Caco-2 (cell line): Measurements from ENCODE around the gene DNAJC8. TPM values are rescaled to one million over a fixed set of nuclear protein-coding genes. Genes with fewer than 3 reads are reported as not detected.

Experiments used
- BruUV-seq: library from RNA; stranded (reverse); fragments of 400-500 nt; replicated peaks from 2 replicates; lab custom pipeline; 2021; lab: Mats Ljungman, UMichigan
- CTCF ChIA-PET: fragments of 300-600 bp; sonication (Branson Sonifier 250); formaldehyde crosslinking; loops from one replicate; lab custom pipeline; 2022; ENCODE audit warnings: antibody characterized with exemption; lab: Charles Lee
- POLR2A ChIA-PET: fragments of 300-600 bp; sonication (Branson Sonifier 250); formaldehyde crosslinking; loops from one replicate; lab custom pipeline; 2022; ENCODE audit warnings: antibody characterized with exemption; lab: Charles Lee
- DNase-seq, 2 experiments: peaks; one replicate each; pipeline versions ENCODE4 v3.0.0 to v3.0.0-alpha.2; 2020 to 2022
- H3K27me3 ChIP-seq: replicated peaks from 2 replicates; pipeline ENCODE4 v1.6.0; 2011; ENCODE audit warnings: low read length; ENCODE audit not compliant: control insufficient read depth, insufficient read depth
- H3K36me3 ChIP-seq: 2 replicates; pipeline ENCODE4 v1.5.1; 2011; ENCODE audit warnings: low read length; ENCODE audit not compliant: control insufficient read depth, insufficient read depth
- H3K4me1 ChIP-seq: fragments of 250-450 bp; sonication (Bioruptor Pico); 2 replicates; pipeline ENCODE4 v1.5.1; 2020; ENCODE audit warnings: mild to moderate bottlenecking
- H3K4me3 ChIP-seq: 2 replicates; pipeline ENCODE4 v1.5.1; 2011; ENCODE audit warnings: low read depth, mild to moderate bottlenecking, control low read depth, low read length
- H3K9me3 ChIP-seq: fragments of 250-450 bp; sonication (Bioruptor Pico); 2 replicates; pipeline ENCODE4 v1.5.1; 2020; ENCODE audit warnings: mild to moderate bottlenecking, moderate library complexity
- H3K27ac Mint-ChIP-seq: one replicate; pipeline ENCODE4 v1.8.0; 2022; ENCODE audit warnings: mixed read lengths; ENCODE audit not compliant: unreplicated experiment
- H3K27me3 Mint-ChIP-seq: one replicate; pipeline ENCODE4 v1.8.0; 2022; ENCODE audit warnings: mixed read lengths; ENCODE audit not compliant: insufficient read depth, unreplicated experiment
- H3K36me3 Mint-ChIP-seq: one replicate; pipeline ENCODE4 v1.8.0; 2022; ENCODE audit warnings: mild to moderate bottlenecking, mixed read lengths; ENCODE audit not compliant: insufficient read depth, unreplicated experiment
- H3K4me1 Mint-ChIP-seq: one replicate; pipeline ENCODE4 v1.8.0; 2022; ENCODE audit warnings: low read depth, mixed read lengths; ENCODE audit not compliant: unreplicated experiment
- H3K4me3 Mint-ChIP-seq: one replicate; pipeline ENCODE4 v1.8.0; 2022; ENCODE audit warnings: mild to moderate bottlenecking, moderate library complexity, mixed read lengths; ENCODE audit not compliant: unreplicated experiment
- H3K9me3 Mint-ChIP-seq: one replicate; pipeline ENCODE4 v1.8.0; 2022; ENCODE audit warnings: mixed read lengths; ENCODE audit not compliant: unreplicated experiment
- intact Hi-C: fragments of 100-400 bp; cut with micrococcal nuclease; formaldehyde crosslinking; loops from one replicate; pipeline ENCODE4 v1.10.0; 2022; ENCODE audit not compliant: unreplicated experiment
- total RNA-seq: library from RNA; stranded (reverse); gene quantifications from 2 replicates; pipeline ENCODE4 v1.2.3, GENCODE V29; 2022
- TF ChIP-seq, protein P1 (sequence below), 2 experiments: fragments of 200-600 bp in 1 of 2; IDR thresholded peaks; 1 replicate in 1 of 2; 2 replicates in 1 of 2; pipeline versions ENCODE4 v1.5.1 to v1.8.0; 2011 to 2022; ENCODE audit warnings: antibody characterized with exemption in 1 of 2, control low read depth in 1 of 2, inconsistent platforms in 1 of 2, low read depth in 1 of 2, low read length in 1 of 2, mild to moderate bottlenecking in 1 of 2, moderate library complexity in 1 of 2; ENCODE audit not compliant: insufficient read depth in 1 of 2, severe bottlenecking in 1 of 2, unreplicated experiment in 1 of 2

Gene DNAJC8
- total RNA-seq, 1 experiment from 2014 or later = 69.4 TPM

DNA sequence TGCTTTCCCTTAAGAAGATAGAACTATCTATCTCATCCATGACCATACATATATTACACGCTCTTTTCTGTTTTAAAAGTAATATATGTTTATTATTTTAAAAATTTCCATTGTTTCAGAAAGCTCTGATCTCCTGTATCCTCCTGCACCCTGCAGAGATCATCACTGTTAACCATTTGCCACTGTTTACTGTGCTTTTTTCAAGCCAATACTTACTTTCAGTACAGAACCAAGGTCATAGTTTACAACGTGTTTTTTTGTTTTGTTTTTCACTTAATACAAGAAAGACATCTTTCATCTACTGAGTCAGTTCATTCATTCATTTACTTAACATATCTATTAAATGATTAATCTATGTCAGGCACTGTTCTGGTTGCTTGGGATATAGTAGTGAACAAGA, 36.7 kb upstream of the DNAJC8 start:
- ChIA-PET CTCF (no interaction called here), POLR2A (no interaction called here)
- Histone ChIP-seq H3K9me3 (no peaks in the 10 kb centered on the region), H3K4me1 (no peaks in the 10 kb centered on the region), H3K27me3 (no peaks in the 10 kb centered on the region), H3K36me3 (no peaks in the 10 kb centered on the region), H3K4me3 (no peak overlapping the region)
- H3K36me3 Mint-ChIP-seq = peaks cover 38% of the 10 kb centered on the region
- intact Hi-C loops = no loop called here
- no peak for DNase-seq
- no TSS peak for BruUV-seq
- TF ChIP-seq, protein P1, sequence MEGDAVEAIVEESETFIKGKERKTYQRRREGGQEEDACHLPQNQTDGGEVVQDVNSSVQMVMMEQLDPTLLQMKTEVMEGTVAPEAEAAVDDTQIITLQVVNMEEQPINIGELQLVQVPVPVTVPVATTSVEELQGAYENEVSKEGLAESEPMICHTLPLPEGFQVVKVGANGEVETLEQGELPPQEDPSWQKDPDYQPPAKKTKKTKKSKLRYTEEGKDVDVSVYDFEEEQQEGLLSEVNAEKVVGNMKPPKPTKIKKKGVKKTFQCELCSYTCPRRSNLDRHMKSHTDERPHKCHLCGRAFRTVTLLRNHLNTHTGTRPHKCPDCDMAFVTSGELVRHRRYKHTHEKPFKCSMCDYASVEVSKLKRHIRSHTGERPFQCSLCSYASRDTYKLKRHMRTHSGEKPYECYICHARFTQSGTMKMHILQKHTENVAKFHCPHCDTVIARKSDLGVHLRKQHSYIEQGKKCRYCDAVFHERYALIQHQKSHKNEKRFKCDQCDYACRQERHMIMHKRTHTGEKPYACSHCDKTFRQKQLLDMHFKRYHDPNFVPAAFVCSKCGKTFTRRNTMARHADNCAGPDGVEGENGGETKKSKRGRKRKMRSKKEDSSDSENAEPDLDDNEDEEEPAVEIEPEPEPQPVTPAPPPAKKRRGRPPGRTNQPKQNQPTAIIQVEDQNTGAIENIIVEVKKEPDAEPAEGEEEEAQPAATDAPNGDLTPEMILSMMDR (IDR thresholded peaks at IDR 0.05; ENCODE audit: insufficient read depth in 1 of 2, low read depth in 1 of 2, low read length in 1 of 2, severe bottlenecking in 1 of 2, unreplicated experiment in 1 of 2) = no peak
- H3K9me3 Mint-ChIP-seq = no peaks in the 10 kb centered on the region
- no peaks in the 10 kb centered on the region for H3K27me3 Mint-ChIP-seq
- no peaks in the 10 kb centered on the region for H3K4me1 Mint-ChIP-seq
- H3K4me3 Mint-ChIP-seq = no peak overlapping the region
- H3K27ac Mint-ChIP-seq = no peak overlapping the region

GRCh38 chr1:28267633-28268032, 34.8 kb upstream of the DNAJC8 start:
- Histone ChIP-seq H3K4me1 (no peaks in the 10 kb centered on the region), H3K4me3 (no peak overlapping the region), H3K36me3 (no peaks in the 10 kb centered on the region), H3K27me3 (no peaks in the 10 kb centered on the region), H3K9me3 (no peaks in the 10 kb centered on the region)
- H3K36me3 Mint-ChIP-seq = peaks cover 26% of the 10 kb centered on the region
- ChIA-PET POLR2A (no interaction called here), CTCF (no interaction called here)
- intact Hi-C loops = no loop called here
- no peak overlapping the region for H3K27ac Mint-ChIP-seq
- no TSS peak for BruUV-seq
- no peaks in the 10 kb centered on the region for H3K4me1 Mint-ChIP-seq
- H3K27me3 Mint-ChIP-seq = no peaks in the 10 kb centered on the region
- DNase-seq = no peak
- H3K9me3 Mint-ChIP-seq = no peaks in the 10 kb centered on the region
- TF ChIP-seq, protein P1 (IDR thresholded peaks at IDR 0.05; ENCODE audit: insufficient read depth in 1 of 2, low read depth in 1 of 2, low read length in 1 of 2, severe bottlenecking in 1 of 2, unreplicated experiment in 1 of 2) = no peak
- no peak overlapping the region for H3K4me3 Mint-ChIP-seq

- Histone ChIP-seq H3K4me1 (no peaks in the 10 kb centered on the region), H3K4me3 (no peak overlapping the region), H3K27me3 (no peaks in the 10 kb centered on the region), H3K36me3 (no peaks in the 10 kb centered on the region), H3K9me3 (no peaks in the 10 kb centered on the region)
- no TSS peak for BruUV-seq
- H3K4me1 Mint-ChIP-seq = no peaks in the 10 kb centered on the region
- ChIA-PET CTCF (no interaction called here), POLR2A (no interaction called here)
- DNase-seq = no peak
- H3K4me3 Mint-ChIP-seq = no peak overlapping the region
- intact Hi-C loops = no loop called here
- peaks cover 29% of the 10 kb centered on the region for H3K36me3 Mint-ChIP-seq
- TF ChIP-seq, protein P1 (IDR thresholded peaks at IDR 0.05; ENCODE audit: insufficient read depth in 1 of 2, low read depth in 1 of 2, low read length in 1 of 2, severe bottlenecking in 1 of 2, unreplicated experiment in 1 of 2) = no peak
- H3K27me3 Mint-ChIP-seq = no peaks in the 10 kb centered on the region
- H3K27ac Mint-ChIP-seq = no peak overlapping the region
- H3K9me3 Mint-ChIP-seq = no peaks in the 10 kb centered on the region
These were observed 34.1 kb upstream of the DNAJC8 start for GRCh38 chr1:28266920-28267322.
